ENCODE data around the gene C14orf180. TPM values are rescaled to one million over a fixed set of nuclear protein-coding genes. Genes with fewer than 3 reads are reported as not detected.

The C14orf180 gene
- total RNA-seq, 1 experiment from 2014 or later = not detected

DNA sequence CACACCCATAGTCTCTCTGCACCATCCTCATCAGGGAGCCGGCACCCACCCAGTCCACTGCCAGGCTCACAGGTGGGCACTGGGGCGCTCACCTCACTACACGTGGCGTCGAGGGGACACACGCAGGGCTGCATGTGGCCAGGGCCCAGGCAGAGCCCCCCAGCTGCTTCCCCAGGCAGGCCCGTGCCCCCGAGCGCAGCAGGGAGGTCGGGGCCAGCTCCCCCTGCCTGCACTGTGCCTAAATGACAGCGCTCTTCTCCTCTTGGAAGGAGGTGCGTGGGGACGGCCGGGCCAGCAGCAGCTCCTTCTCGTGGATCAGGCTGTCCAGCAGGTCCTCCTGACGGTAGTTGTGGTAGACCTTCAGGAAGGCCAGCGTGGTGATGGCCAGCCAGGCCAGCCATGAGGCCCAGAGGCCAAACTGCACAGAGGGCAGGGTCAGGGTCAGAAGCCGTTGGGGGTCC lies 13.7 kb downstream of the C14orf180 start:
- DNase-seq (ENCODE audit: low read depth, low spot score) (no peak), ATAC-seq (no peak)
- no peaks in the 10 kb centered on the region for H3K4me1 ChIP-seq (ENCODE audit: control insufficient read depth, insufficient read depth, low read length)
- no peak overlapping the region for H3K27ac ChIP-seq (ENCODE audit: low read length)
- POLR2A ChIA-PET = no interaction called here
- no peak overlapping the region for H3K4me3 ChIP-seq (ENCODE audit: low read depth in 2 of 2, low read length in 2 of 2)
- no peaks in the 10 kb centered on the region for H3K9me3 ChIP-seq (ENCODE audit: control insufficient read depth, insufficient read depth, low read depth, low read length)
- TF ChIP-seq, protein P1, sequence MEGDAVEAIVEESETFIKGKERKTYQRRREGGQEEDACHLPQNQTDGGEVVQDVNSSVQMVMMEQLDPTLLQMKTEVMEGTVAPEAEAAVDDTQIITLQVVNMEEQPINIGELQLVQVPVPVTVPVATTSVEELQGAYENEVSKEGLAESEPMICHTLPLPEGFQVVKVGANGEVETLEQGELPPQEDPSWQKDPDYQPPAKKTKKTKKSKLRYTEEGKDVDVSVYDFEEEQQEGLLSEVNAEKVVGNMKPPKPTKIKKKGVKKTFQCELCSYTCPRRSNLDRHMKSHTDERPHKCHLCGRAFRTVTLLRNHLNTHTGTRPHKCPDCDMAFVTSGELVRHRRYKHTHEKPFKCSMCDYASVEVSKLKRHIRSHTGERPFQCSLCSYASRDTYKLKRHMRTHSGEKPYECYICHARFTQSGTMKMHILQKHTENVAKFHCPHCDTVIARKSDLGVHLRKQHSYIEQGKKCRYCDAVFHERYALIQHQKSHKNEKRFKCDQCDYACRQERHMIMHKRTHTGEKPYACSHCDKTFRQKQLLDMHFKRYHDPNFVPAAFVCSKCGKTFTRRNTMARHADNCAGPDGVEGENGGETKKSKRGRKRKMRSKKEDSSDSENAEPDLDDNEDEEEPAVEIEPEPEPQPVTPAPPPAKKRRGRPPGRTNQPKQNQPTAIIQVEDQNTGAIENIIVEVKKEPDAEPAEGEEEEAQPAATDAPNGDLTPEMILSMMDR (IDR thresholded peaks at IDR 0.05) = no peak
- BruUV-seq (replicated peaks) = no TSS peak
- H3K36me3 ChIP-seq (ENCODE audit: control insufficient read depth, insufficient read depth, low read length) = no peaks in the 10 kb centered on the region
- H3K27me3 ChIP-seq (ENCODE audit: control insufficient read depth, insufficient read depth, low read length) = no peaks in the 10 kb centered on the region
- in situ Hi-C loops (cut with HindIII; ENCODE audit: low pct_unique_long_range_greater_than_20kb, low sequenced_read_pairs) = no loop called here
- CTCF ChIA-PET = interaction anchor here (0.9 kb wide), 1 partner anchor 16 kb away, joined by 9 read pairs; no protein-coding TSS in a partner anchor
- intact Hi-C loops (cut with micrococcal nuclease; ENCODE audit: unreplicated experiment) = no loop called here

DNA sequence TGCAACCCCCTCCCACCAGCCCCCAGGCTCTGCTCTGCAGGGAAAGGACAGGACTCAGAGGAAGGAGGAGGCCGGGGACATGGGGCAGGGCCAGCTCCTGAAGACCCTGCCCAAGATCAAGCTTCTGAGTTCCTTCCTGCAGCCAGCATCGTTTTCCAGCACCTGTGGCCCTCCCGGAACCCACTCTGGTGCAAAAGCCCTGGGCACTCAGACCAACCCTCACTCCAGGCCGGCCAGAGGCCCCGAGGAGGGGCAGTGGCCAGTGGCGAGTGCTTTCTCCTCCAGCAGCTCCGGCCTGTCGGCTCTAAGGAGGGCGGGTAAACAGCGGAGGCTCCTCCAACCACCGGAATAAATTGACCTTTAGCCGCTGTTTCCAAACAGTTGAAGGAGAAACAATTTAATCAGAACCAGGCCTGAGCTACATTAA lies 14.2 kb downstream of the C14orf180 start:
- CTCF ChIA-PET = interaction anchor here (0.6 to 0.9 kb wide), 2 partner anchors 17 to 343 kb away, joined by 5 to 9 read pairs; no protein-coding TSS in a partner anchor
- TF ChIP-seq TCF7L2 (IDR thresholded peaks at IDR 0.05; ENCODE audit: low read depth, low read length) (no peak), POLR2AphosphoS5 (IDR thresholded peaks at IDR 0.05; ENCODE audit: low read depth, low read length) (no peak), SIN3A (IDR thresholded peaks at IDR 0.05; ENCODE audit: borderline replicate concordance, insufficient read depth, low read depth, low read length) (no peak)
- TF ChIP-seq, protein P1 (IDR thresholded peaks at IDR 0.05) = no peak
- TF ChIP-seq, protein P2, sequence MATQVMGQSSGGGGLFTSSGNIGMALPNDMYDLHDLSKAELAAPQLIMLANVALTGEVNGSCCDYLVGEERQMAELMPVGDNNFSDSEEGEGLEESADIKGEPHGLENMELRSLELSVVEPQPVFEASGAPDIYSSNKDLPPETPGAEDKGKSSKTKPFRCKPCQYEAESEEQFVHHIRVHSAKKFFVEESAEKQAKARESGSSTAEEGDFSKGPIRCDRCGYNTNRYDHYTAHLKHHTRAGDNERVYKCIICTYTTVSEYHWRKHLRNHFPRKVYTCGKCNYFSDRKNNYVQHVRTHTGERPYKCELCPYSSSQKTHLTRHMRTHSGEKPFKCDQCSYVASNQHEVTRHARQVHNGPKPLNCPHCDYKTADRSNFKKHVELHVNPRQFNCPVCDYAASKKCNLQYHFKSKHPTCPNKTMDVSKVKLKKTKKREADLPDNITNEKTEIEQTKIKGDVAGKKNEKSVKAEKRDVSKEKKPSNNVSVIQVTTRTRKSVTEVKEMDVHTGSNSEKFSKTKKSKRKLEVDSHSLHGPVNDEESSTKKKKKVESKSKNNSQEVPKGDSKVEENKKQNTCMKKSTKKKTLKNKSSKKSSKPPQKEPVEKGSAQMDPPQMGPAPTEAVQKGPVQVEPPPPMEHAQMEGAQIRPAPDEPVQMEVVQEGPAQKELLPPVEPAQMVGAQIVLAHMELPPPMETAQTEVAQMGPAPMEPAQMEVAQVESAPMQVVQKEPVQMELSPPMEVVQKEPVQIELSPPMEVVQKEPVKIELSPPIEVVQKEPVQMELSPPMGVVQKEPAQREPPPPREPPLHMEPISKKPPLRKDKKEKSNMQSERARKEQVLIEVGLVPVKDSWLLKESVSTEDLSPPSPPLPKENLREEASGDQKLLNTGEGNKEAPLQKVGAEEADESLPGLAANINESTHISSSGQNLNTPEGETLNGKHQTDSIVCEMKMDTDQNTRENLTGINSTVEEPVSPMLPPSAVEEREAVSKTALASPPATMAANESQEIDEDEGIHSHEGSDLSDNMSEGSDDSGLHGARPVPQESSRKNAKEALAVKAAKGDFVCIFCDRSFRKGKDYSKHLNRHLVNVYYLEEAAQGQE (IDR thresholded peaks at IDR 0.05; ENCODE audit: insufficient read depth in 1 of 2, low read depth in 2 of 2, low read length in 1 of 2) = no peak
- POLR2A ChIA-PET = no interaction called here
- ATAC-seq (no peak), DNase-seq (ENCODE audit: low read depth, low spot score) (no peak)
- no peaks in the 10 kb centered on the region for H3K27me3 ChIP-seq (ENCODE audit: control insufficient read depth, insufficient read depth, low read length)
- no peaks in the 10 kb centered on the region for H3K4me1 ChIP-seq (ENCODE audit: control insufficient read depth, insufficient read depth, low read length)
- H3K27ac ChIP-seq (ENCODE audit: low read length) = no peak overlapping the region
- in situ Hi-C loops (cut with HindIII; ENCODE audit: low pct_unique_long_range_greater_than_20kb, low sequenced_read_pairs) (no loop called here), intact Hi-C loops (cut with micrococcal nuclease; ENCODE audit: unreplicated experiment) (no loop called here)
- H3K9me3 ChIP-seq (ENCODE audit: control insufficient read depth, insufficient read depth, low read depth, low read length) = no peaks in the 10 kb centered on the region
- no peak overlapping the region for H3K4me3 ChIP-seq (ENCODE audit: low read depth in 2 of 2, low read length in 2 of 2)
- BruUV-seq (replicated peaks) = no TSS peak
- H3K36me3 ChIP-seq (ENCODE audit: control insufficient read depth, insufficient read depth, low read length) = no peaks in the 10 kb centered on the region
